HPDE6-E6E7 (cell line): ENCODE results near the gene TACSTD2.
"Not testable (repeated sequence)": the region's sequence is repeated elsewhere in the genome, so short reads cannot be mapped to it uniquely, and the experiment has no call there.

Experiments
- DNase-seq: peaks from one replicate; pipeline ENCODE4 v3.0.0; 2011; ENCODE audit warnings: missing footprints; ENCODE audit errors: extremely low spot score

The TACSTD2 gene

GRCh38 chr1:58563715-58564114 lies 13.3 kb downstream of the TACSTD2 start:
- not testable (repeated sequence) for DNase-seq

DNA sequence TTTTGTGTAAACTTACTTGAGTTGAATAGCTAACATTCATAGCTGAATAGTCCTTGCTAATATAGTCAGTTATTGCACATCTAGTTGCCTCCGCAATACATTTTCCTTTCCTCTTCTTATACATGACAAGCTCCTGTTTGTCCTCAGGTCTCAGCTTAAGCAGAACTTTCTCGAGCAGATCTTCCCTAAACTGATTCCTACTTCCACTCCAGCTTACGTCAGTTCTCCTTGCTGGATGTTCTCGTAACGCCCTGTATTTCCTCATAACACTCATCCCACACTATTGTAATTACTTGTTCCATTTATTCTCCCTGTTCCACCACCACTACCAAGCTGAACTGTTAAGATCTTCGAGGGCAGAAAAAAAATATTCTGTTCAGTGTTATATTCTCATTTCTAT lies 15.4 kb downstream of the TACSTD2 start:
- no peak for DNase-seq

GRCh38 chr1:58555393-58555792 lies 21.7 kb downstream of the TACSTD2 start:
- DNase-seq = no peak

- no peak for DNase-seq
These were observed 25.6 kb downstream of the TACSTD2 start for GRCh38 chr1:58551186-58552140.

DNA sequence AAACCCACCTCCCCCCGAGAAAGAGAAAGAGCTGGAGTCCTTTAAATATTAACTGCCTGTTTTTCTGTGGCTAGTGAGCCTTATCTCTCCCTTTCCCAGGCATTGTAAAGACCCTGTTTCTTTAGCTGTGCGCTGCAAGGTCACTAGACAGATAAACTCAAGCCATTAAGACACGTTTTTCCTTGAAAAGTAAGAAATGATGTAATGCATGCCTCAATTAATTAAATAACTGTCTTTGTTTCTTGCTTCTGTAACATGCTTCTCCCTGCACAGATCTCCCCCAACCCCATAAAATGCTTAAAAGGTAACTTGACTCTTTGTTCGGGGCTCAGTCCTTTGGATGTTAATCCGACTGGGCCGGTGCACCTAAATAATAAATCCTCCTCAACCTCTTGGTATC lies 27.8 kb downstream of the TACSTD2 start:
- DNase-seq = not testable (repeated sequence)

GRCh38 chr1:58548371-58548770 lies 28.7 kb downstream of the TACSTD2 start:
- no peak for DNase-seq

GRCh38 chr1:58546520-58547308 lies 30.3 kb downstream of the TACSTD2 start, which contains the start of gene OMA1:
Gene OMA1, minus strand, starts transcription at chr1:58546726. Its CDS starts 7,432 bp downstream, at chr1:58539294.
- peak; percentile 87 for DNase-seq

DNA sequence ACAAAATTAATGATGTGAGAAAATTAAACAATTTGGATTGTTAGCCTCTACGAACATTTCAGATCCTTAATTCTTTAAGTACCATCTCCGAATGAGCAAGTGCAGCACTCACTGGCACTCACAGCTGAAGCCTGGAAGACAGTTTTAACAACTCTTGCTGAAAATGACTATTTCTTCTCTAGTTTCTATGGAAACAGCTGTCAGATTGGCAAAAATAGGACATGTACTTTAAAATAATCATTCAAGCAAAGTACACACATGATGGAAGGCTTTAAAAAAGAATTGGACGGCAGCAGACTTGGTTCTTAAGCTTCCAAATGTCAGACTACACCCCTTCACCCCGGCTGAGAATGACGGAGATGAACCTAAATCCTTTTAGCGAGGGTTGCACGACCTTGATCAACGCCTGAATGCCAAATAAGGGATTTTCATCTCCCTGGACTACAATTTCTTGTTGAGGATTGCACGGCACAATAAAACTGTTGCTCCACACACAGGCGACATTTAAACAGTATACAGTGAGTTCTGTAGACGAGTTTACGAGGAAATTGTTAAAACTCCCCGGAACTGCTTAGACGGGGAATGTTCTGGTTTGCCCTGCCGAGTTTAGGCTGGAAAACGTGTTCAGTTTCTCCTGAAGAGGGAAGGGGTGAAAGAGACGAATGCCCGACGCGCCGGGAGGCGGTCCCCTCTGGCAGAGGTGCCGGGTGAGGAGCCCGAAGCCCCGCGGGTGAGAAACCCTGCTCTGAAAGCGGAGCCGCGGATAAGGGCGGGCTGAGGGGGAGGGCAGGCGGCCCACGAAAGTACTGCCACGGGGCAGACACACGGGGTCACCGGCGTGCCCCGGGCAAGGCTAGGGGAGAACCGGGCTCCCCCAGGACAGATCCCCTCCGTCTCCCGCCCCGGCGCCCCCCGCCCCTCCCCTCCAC lies 31.2 kb downstream of the TACSTD2 start:
- DNase-seq = peak; percentile 46

DNA sequence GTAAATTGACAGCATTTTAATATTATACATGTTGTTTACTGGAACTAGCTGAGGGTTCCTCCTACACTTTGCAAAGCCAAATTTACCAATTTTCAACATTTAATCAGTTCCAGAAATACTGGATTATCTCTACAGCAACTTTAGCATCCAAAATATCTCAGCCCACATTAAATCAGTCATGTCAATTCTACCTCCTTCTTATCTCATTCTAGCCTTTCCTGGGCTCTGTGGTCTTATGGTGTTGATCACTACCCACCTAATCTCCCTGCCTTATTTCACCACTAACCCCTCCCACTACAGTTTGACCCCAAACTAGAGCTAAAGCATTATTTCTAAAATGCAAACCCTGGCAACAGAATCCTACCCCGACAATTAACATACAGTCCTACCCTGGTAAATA lies 33.8 kb downstream of the TACSTD2 start:
- no peak for DNase-seq

DNA sequence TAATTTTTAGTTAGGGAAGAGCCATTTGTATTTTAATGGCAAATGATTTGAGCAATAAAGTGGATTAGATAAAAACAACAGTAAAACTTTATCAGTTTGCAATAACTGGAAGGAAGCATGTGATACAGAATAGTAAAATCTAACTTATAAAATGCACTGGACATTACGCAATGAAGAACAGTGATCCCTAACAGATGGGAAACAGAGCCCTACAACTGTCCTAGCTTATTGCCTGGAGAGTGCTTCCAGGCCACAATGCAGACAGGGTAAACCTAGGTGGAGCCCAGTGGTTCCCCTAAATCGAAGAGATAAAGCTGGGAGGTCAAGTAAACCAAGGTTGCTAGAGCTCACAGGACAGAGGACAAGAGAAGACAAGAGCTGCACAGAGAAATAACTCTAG lies 37.5 kb downstream of the TACSTD2 start:
- no peak for DNase-seq

DNA sequence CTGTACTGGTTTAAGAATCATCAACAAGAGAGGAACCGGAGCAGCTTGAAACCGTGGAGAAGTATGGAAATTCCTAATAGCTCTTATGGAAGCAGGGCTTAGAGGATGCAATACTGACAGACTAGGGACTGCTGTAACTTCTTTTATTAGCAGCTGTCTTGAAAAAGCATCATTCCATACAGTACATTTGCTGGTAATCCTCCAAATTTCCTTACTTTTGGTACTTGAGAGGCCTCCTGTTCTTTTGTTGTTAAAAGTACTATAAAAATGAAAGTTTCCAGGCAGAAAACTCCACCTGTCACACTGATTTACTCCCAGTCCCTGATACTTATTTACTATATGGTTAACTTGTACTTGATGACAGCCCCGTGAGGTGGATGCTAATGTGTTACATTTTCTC lies 38.2 kb downstream of the TACSTD2 start:
- DNase-seq = no peak

DNA sequence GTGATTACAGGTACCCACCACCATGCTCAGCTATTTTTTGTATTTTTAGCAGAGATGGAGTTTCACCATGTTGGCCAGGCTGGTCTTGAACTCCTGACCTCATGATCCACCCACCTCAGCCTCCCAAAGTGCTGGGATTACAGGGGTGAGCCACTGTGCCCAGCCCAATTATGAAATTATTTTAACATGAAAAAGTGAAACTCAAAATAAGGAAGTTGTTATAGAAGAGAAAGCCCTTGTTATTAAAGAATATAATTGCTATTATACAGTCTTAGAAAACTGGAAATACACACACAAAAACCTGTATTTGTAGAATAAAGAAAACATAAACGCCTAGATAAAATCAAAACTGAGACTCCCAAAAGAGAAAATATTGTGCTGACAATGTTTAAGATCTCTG lies 45.2 kb downstream of the TACSTD2 start:
- DNase-seq = not testable (repeated sequence)

GRCh38 chr1:58529284-58529683 lies 47.8 kb downstream of the TACSTD2 start:
- no peak for DNase-seq

DNA sequence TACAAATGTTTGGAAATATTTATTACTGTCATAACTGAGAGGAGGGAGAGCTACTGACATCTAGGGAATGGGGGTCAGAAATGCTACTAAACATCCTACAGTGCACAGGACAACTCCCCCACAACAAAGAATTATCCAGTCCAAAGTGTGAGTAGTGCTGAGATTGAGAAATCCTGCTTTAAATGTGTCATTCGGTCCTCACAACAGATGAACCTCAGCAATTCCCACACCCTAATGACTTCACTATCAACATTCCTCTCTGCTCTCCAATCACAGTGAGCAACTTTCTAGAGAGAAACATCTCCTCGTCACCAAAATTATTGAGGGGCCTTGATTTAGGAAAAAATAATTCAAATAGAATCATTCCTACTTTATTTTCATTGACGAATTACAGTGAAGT lies 48.5 kb downstream of the TACSTD2 start:
- DNase-seq = peak; percentile 17
